NCI-H345 (cell line): Measurements from ENCODE around the gene FAM168A.
A peak's percentile ranks its signal among the peaks of the same experiment; 100 is the strongest.

Experiments used
- DNase-seq: peaks from one replicate; lab custom pipeline; 2025; lab: John Stamatoyannopoulos, UW

FAM168A gene

GRCh38 chr11:73426219-73426850 lies 171.6 kb downstream of the FAM168A start:
- DNase-seq, result no peak

GRCh38 chr11:73425108-73425507 lies 172.8 kb downstream of the FAM168A start:
- no peak for DNase-seq

GRCh38 chr11:73423506-73423905 lies 174.4 kb downstream of the FAM168A start:
- no peak for DNase-seq

DNA sequence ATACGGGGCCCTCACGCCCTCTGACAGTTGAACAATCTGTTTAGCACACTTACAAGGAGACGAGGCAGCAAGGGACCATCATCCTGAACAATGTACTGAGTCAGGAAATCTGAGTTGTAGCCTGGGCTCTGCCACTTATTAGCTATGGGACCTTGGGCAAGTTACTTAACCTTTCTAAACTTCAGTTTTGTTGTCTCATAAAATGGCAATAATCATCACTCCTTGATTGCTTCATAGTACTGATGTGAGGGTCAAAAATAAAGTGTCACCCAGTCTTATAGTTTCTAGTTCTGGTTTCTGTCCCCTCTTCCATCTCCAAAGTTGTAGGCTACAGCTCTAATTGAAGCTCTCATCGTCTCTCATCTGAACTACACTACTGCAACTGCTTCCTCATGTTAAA lies 175.0 kb downstream of the FAM168A start:
- DNase-seq, result no peak

GRCh38 chr11:73420136-73420535 lies 177.8 kb downstream of the FAM168A start:
- no peak for DNase-seq

DNA sequence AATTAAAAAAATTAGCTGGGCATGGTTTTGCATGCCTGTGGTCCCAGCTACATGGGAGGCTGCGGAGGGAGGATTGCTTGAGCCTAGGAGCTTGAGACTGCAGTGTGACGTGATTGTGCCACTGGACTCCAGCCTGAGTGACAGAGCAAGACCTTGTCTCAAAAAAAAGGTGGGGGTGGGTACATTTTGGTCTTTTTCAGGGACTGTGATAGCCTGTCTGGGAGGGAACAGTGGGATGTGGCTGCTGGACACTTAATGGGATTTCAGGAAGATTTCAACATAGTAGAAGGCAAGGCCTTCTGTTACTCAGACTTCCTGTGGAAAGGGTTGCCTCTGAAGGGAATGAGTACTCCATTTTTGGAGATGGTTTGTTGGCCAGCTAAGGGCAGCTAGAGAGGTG lies 181.1 kb downstream of the FAM168A start:
- no peak for DNase-seq

- no peak for DNase-seq
Observed at GRCh38 chr11:73415854-73416615, 181.9 kb downstream of the FAM168A start.

DNA sequence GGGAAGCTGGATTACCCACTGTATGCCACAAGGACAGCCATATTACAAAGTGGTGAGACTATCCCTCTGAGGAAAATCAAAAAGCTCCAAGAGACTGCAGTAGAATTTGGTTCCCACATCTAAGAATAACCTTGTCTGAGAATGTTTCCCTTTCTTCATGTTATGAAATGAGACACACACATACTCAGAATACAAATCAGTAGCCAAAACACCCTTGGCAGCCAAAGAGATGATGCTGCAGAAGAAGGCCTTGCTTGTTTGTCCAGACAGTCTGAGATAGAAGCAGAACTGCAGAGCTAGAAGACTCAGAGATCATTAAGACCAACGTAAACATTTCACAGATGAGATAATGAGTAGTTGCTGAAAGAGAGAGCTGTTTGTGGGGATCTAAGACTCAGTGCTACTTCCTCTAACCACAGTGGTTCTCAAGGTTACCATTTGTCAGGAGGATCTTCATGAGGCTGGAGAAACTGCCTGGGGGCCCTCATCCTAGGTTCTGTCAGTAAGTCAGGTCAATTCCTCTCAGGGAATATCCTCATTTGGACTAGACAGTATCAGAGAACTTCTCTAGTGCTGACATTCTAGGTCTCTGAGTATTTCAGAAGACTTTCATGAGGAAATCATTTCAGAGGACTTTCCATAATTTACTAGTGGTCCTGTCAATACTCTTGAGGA lies 182.8 kb downstream of the FAM168A start:
- DNase-seq, result no peak

DNA sequence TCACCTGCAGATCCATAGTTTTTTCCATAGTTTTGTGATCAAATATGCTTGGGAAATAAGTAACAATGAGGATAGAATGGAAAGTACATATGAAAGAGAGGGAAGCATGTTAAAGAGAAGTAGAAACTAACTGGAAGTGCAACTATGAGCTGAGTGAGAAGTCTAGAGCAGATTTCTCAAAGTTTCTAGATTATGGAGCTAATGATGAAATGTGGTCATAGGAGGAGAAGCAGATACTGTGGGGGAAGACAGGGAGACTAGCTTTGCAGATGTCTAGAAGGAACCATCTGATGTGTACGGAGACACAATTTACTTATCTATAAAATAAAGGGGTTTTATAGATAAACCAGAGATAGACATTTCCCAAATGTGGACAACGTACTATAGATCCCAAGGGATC lies 184.7 kb downstream of the FAM168A start:
- no peak for DNase-seq

- DNase-seq, result no peak
Observed at GRCh38 chr11:73412308-73412707, 185.6 kb downstream of the FAM168A start.

DNA sequence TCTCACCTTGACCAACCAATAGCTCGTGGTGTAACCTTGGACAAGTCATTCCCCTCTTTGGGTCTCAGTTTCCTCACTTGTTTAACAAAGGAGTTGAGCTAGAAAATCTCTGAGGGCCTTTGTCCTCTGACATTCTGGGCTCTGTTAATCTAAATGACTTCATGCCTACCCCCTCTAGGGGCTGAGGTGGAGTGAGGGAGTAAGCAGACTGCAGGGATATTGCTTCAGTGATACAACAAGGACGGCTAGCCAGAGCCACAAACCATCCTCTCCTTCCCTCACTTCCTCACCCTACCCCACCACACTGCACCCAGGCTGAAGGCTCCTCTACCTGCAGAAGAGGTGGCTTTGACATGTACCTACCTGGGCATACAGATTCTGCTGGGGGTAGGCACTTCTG lies 186.9 kb downstream of the FAM168A start:
- DNase-seq, result no peak

- DNase-seq, result no peak
Observed at GRCh38 chr11:73410627-73411026, 187.3 kb downstream of the FAM168A start.

- DNase-seq, result no peak
Observed at GRCh38 chr11:73409431-73409830, 188.5 kb downstream of the FAM168A start.

GRCh38 chr11:73406619-73407018 lies 191.3 kb downstream of the FAM168A start:
- no peak for DNase-seq

GRCh38 chr11:73406131-73406530 lies 191.8 kb downstream of the FAM168A start:
- DNase-seq, result no peak

GRCh38 chr11:73405146-73405510 lies 192.8 kb downstream of the FAM168A start:
- no peak for DNase-seq

DNA sequence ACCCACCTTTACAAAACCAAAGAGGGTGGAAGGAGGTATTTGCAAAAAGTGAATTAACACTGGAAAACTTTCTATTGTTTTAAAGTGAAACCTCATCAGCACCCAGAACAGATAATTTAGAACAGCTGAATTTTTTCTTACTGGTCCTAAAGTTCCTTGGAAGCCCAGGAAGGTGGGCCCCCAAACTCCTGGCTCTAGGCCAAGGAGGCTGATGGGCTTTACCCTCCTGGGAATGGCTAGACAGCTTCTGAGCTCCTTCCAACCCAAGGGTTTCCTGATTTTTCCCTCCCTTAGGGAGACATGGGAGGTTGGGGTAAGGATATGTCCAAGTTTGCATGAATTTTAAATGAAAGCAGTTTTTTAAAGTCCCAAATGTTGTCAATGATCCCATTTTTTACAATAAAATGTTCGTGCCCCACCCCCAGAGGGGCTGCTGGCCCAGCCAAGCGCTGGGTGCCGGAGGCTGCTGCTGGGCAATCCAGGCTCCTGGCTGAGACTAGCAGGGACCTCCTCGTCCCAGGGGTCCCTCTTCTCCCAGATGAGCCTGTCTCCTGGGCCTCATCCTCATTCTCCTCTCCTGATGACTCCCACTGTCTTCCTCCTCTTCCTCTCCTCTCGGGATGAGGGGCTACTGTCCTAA lies 193.3 kb downstream of the FAM168A start:
- no peak for DNase-seq

GRCh38 chr11:73404048-73404447 lies 193.9 kb downstream of the FAM168A start:
- peak; percentile 4 for DNase-seq

DNA sequence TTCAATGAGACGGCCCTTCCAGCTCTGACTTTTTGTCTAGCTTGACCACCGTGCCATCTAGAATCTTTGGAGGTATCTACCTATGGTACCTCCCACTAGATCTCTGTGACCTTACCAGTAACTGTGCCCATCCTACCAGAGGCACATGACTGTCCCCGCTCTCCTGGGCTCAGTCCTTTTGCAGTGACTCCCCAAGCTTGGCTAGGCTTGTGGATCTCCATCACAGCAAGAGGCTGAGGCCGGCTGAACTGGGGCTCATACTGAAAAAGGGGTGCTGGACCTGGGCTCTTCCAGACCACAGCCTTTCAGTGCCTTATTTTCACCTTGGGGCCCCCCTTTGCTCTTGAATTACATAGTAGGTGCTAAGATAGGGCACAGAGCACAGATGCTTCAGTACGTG lies 194.4 kb downstream of the FAM168A start:
- DNase-seq, result no peak

DNA sequence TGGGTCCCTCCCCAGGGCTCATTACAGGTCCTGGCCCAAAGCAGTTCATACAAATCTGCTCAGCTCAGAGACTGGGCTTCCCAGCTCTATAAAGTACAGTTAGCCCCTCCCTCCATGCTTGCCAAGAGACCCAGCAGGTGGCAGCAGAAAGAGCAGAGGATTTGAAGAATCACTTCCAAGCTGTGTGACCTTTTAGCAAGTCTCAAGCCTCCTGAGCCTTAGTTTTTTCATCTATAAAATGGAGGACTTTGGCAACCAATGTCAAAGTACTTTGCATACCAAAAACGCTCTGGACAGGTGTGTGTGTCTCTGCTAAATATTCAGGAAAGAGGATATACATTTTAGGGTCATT lies 195.1 kb downstream of the FAM168A start:
- DNase-seq, result no peak

DNA sequence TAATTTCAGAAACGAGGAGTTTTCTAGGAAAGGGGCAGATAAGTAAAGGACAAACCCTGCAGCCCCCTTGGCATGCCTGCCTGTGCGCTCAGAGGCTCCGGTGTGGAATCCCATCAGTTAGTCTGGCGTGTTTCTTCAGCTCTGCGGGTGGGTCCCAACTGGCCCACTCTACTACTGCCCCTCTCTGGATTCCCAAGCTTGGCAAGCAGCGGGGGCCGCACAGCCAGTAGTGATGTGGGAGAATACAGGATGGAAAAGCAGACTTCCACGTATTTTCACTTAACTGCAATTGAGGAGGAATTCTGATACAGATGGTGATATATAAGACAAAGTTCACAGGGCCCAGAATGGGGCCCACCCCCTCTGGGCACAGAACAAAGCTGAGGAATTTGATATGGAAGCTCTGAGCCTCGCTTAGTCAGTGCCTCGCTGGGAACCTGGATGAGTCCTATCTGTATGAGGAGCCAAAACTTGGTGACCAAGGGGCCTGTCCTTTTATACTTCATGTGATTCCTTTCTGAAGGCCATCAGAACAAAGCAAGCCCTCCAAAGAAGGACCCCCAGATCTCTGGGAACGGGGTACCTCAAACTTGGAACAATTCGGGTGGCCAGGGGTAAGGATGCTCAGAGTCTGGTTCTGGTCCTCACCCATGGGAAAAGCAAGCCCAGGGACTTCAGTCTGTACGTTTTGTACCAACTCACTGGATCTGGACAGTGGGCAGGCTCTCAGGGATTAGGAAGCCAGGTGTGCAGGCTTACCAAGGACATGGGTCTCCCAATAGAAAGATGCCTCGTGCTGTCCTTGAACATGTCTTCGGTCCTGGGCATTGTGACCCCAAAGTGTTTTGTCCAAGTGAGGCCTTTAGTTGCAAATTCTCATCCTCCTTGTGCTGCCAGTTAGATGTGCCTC lies 195.7 kb downstream of the FAM168A start:
- no peak for DNase-seq
